ENCODE results near the gene SH3RF3. TPM values are rescaled to one million over a fixed set of nuclear protein-coding genes. Genes with fewer than 3 reads are reported as not detected.

SH3RF3 gene
- total RNA-seq, 1 donor from 2014 or later: 0.28 TPM

DNA sequence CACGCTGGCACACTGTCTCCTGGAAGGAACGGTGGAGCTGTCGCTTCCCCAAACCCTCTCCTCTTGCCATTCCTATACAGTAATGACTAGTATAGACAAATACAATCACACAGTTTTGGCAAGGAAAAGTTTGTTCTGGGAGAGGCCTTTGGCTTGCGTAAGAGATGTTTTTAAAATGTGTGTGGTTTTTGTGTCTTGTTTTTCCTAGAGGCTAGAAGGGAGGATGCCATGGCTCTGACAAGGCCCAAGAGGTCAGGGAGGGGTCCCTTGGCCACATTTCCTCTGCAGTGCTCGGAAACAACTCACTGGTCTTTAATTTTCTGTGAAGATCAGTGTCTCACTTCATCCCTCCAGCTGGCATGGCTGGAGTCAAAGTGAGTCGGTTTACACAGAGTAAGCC is 195.9 kb downstream of the SH3RF3 start:
- Histone ChIP-seq H3K36me3 (no peaks in the 10 kb centered on the region), H3K4me1 (no peaks in the 10 kb centered on the region), H3K4me3 (no peak overlapping the region), H3K27ac (no peak overlapping the region), H3K27me3 (no peaks in the 10 kb centered on the region), H3K9me3 (ENCODE audit: low read depth) (no peaks in the 10 kb centered on the region), H3K79me2 (ENCODE audit: low read depth) (no peaks in the 10 kb centered on the region), H3K9ac (no peak overlapping the region), H3F3A (ENCODE audit: low read depth) (no peaks in the 10 kb centered on the region), H2AFZ (replicated peaks) (no peak overlapping the region), H4K20me1 (ENCODE audit: low read depth) (no peaks in the 10 kb centered on the region), H3K4me2 (no peak overlapping the region)
- Mint-ChIP-seq H3K36me3 (peaks cover 9% of the 10 kb centered on the region), H3K27ac (no peak overlapping the region), H3K4me3 (no peak overlapping the region), H3K9me3 (peaks cover 15% of the 10 kb centered on the region), H3K27me3 (ENCODE audit: insufficient read depth, low read depth) (peaks cover 3% of the 10 kb centered on the region), H3K4me1 (peaks cover 17% of the 10 kb centered on the region)
- TF ChIP-seq CTCF (IDR thresholded peaks at IDR 0.05) (no peak), EZH2 (IDR thresholded peaks at IDR 0.05) (no peak), EZH2phosphoT487 (IDR thresholded peaks at IDR 0.05) (no peak)
- DNase-seq (ENCODE audit: low spot score): no peak

DNA sequence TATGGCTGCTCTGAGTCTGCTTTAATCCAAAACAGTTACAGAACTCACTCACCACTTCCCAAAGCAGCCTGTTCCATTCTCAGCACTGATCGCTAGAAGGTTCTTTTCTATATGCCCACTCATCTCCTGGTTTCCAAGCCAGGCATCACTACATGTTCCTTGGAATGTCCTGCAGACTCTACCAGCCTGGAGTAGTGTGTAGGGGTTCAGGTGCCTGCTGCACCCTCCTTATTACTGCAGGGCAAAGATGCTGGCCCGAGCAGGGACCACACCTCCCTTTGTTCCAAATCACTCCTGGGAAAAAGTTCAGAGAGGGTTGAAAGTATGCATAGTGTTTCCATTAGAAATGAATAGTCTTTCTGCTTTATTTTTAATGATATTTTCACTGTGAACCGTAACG is 196.6 kb downstream of the SH3RF3 start:
- Histone ChIP-seq H4K20me1 (ENCODE audit: low read depth) (no peaks in the 10 kb centered on the region), H3K27ac (no peak overlapping the region), H3K4me3 (no peak overlapping the region), H3K4me2 (no peak overlapping the region), H3K27me3 (no peaks in the 10 kb centered on the region), H3K4me1 (no peaks in the 10 kb centered on the region), H3K79me2 (ENCODE audit: low read depth) (no peaks in the 10 kb centered on the region), H2AFZ (replicated peaks) (no peak overlapping the region), H3K9ac (no peak overlapping the region), H3K36me3 (no peaks in the 10 kb centered on the region), H3F3A (ENCODE audit: low read depth) (no peaks in the 10 kb centered on the region), H3K9me3 (ENCODE audit: low read depth) (no peaks in the 10 kb centered on the region)
- Mint-ChIP-seq H3K27ac (no peak overlapping the region), H3K4me3 (no peak overlapping the region), H3K36me3 (peaks cover 9% of the 10 kb centered on the region), H3K27me3 (ENCODE audit: insufficient read depth, low read depth) (peaks cover 2% of the 10 kb centered on the region), H3K4me1 (peaks cover 14% of the 10 kb centered on the region), H3K9me3 (peaks cover 13% of the 10 kb centered on the region)
- TF ChIP-seq EZH2phosphoT487 (IDR thresholded peaks at IDR 0.05): no peak
- TF ChIP-seq CTCF (IDR thresholded peaks at IDR 0.05): no peak
- no peak for TF ChIP-seq EZH2 (IDR thresholded peaks at IDR 0.05)
- DNase-seq (ENCODE audit: low spot score): no peak

- Histone ChIP-seq H3K79me2 (ENCODE audit: low read depth) (no peaks in the 10 kb centered on the region), H4K20me1 (ENCODE audit: low read depth) (no peaks in the 10 kb centered on the region), H3K9me3 (ENCODE audit: low read depth) (no peaks in the 10 kb centered on the region), H3K27ac (no peak overlapping the region), H3K4me1 (no peaks in the 10 kb centered on the region), H3K4me3 (no peak overlapping the region), H2AFZ (replicated peaks) (no peak overlapping the region), H3K36me3 (no peaks in the 10 kb centered on the region), H3F3A (ENCODE audit: low read depth) (no peaks in the 10 kb centered on the region), H3K4me2 (no peak overlapping the region), H3K27me3 (no peaks in the 10 kb centered on the region), H3K9ac (no peak overlapping the region)
- peaks cover 13% of the 10 kb centered on the region for H3K9me3 Mint-ChIP-seq
- DNase-seq (ENCODE audit: low spot score): no peak
- no peak overlapping the region for H3K27ac Mint-ChIP-seq
- peaks cover 2% of the 10 kb centered on the region for H3K27me3 Mint-ChIP-seq (ENCODE audit: insufficient read depth, low read depth)
- H3K4me1 Mint-ChIP-seq: peaks cover 14% of the 10 kb centered on the region
- peaks cover 9% of the 10 kb centered on the region for H3K36me3 Mint-ChIP-seq
- TF ChIP-seq CTCF (IDR thresholded peaks at IDR 0.05) (no peak), EZH2 (IDR thresholded peaks at IDR 0.05) (no peak), EZH2phosphoT487 (IDR thresholded peaks at IDR 0.05) (no peak)
- H3K4me3 Mint-ChIP-seq: no peak overlapping the region
Measured at GRCh38 chr2:109326306-109326705, 197.3 kb downstream of the SH3RF3 start.
